Fibroblast of skin of left biceps (primary cell): ENCODE data around the gene TNMD.
"Not testable (repeated sequence)": the region's sequence is repeated elsewhere in the genome, so short reads cannot be mapped to it uniquely, and the experiment has no call there.

Source experiments
- DNase-seq, 2 experiments: peaks; one replicate each; pipeline ENCODE4 v3.0.0-alpha.2; 2013; ENCODE audit warnings: low read depth in 2 of 2

Gene TNMD

GRCh38 chrX:100584611-100585010 lies at the start of gene TNMD:
Gene TNMD, plus strand, starts transcription at chrX:100584936. Its CDS starts 83 bp downstream, at chrX:100585019.
- DNase-seq, result no peak

DNA sequence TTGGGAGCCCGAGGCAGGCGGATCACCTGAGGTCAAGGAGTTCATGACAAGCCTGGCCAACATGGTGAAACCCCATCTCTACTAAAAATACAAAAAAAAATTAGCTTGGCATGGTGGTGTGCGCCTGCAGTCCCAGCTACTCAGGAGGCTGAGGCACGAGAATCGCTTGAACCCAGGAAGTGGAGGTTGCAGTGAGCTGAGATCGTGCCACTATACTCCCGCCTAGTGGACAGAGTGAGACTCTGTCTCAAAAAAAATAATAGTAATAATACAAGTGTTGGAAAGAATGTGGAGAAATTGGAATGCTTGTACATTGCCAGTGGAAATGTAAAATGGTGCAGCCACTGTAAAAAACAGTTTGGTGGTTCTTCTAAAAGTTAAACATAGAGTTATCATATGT lies 19.2 kb upstream of the TNMD start:
- DNase-seq, result not testable (repeated sequence)

GRCh38 chrX:100586747-100587146 lies 2.0 kb downstream of the TNMD start:
- DNase-seq, result no peak

DNA sequence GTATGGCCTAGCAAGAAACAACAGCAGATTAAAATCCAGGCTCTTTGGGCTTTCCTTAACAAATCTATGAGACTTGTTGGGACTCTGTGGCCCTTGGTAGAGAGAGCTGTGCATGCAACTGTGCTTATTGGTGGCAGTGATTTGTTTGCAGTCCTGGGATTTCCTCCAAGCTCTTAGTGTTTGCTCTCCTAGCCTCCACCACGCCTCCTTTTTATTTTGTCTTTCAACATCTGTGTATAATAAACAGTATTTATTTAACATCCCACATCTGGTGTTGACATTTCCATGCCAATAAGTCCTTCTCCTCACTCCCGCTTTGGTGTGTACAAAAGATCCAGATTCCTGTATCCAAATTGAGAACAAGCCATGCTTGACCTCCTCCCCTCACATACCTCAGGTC lies 3.1 kb downstream of the TNMD start:
- no peak for DNase-seq

- no peak for DNase-seq
These were observed 6.7 kb downstream of the TNMD start for GRCh38 chrX:100591256-100592051.

DNA sequence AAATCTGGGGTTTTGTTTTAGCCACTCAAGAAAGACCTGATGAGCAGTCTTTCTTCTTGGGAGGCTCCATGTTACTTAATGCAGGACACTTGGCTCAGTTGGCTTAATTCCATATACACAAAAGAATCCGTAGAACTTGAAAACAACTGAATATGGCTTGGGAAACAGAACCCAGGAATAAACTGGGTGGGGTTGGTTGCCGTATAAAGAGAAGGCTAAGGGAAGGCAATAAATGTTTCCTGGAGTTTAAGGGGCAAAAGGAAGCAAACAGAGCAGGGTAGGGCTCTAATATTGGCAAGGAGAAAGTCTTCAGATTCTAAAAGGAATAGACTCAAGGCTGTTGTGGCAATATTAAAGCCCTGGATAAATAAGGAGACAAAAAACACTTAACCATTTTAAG lies 8.4 kb downstream of the TNMD start:
- DNase-seq, result no peak

- DNase-seq, result no peak
These were observed 8.8 kb downstream of the TNMD start for GRCh38 chrX:100593581-100593980.

DNA sequence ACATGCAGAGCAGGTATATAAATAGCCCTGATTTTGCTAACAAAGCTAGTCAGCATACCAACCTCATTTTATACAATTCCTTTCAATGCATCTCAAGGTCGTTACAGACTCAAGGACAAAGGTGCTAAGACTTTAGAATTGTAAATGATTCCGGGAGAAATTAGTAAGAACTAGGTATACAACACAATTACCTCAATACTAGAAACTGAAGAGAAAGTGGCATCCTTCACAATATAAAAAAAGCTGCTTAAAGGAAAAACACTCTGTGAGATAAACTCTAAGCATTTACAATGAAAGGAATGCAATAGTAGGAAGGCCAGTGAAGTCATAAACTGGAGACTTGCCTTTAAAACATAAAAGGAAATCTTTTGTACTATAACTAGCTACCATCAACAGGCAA lies 11.9 kb downstream of the TNMD start:
- DNase-seq, result no peak

DNA sequence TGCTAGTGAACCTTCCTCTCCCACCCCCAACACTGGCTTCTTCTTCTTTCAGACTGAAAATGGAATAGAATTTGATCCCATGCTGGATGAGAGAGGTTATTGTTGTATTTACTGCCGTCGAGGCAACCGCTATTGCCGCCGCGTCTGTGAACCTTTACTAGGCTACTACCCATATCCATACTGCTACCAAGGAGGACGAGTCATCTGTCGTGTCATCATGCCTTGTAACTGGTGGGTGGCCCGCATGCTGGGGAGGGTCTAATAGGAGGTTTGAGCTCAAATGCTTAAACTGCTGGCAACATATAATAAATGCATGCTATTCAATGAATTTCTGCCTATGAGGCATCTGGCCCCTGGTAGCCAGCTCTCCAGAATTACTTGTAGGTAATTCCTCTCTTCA lies 14.7 kb downstream of the TNMD start:
- no peak for DNase-seq

- DNase-seq, result no peak
These were observed 15.6 kb downstream of the TNMD start for GRCh38 chrX:100600340-100600739.

GRCh38 chrX:100600758-100601157 lies 16.0 kb downstream of the TNMD start:
- no peak for DNase-seq

GRCh38 chrX:100606753-100607152 lies 22.0 kb downstream of the TNMD start:
- no peak for DNase-seq

- no peak for DNase-seq
These were observed 24.9 kb downstream of the TNMD start for GRCh38 chrX:100609591-100609990.

GRCh38 chrX:100611951-100612350 lies 27.2 kb downstream of the TNMD start:
- no peak for DNase-seq

GRCh38 chrX:100615005-100615404 lies 30.3 kb downstream of the TNMD start:
- DNase-seq, result peak in 1 of 2 experiments; percentile 30

DNA sequence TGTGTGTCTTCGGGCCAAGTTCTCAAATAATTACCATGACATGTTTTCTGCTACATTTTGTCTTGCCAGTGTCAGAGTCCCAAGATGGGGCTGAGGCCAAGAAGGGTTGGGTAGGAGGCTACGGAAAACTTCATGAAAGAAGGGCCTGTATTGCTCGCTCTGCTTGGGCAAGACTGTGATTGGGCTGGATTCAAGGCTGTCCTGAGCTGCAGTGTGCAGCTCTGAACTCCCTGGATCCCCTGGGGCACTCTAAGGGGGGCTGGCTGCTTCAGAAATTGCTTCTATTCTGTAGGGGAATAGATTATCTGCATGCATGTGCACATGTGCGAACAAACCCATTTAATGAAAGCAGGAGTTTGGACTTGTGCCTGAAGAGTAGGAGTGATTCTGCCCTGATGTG lies 38.3 kb downstream of the TNMD start:
- no peak for DNase-seq

- no peak for DNase-seq
These were observed 41.3 kb downstream of the TNMD start for GRCh38 chrX:100625985-100626491.

- DNase-seq, result no peak
These were observed 50.3 kb downstream of the TNMD start for GRCh38 chrX:100635040-100635439.

GRCh38 chrX:100635989-100636320 lies 51.2 kb downstream of the TNMD start:
- DNase-seq, result no peak

GRCh38 chrX:100636321-100636991 lies 51.7 kb downstream of the TNMD start, which contains the start of gene TSPAN6:
Gene TSPAN6, minus strand, starts transcription at chrX:100636806. Its CDS starts 112 bp downstream, at chrX:100636694.
- peak; percentile 77 to 82 for DNase-seq

DNA sequence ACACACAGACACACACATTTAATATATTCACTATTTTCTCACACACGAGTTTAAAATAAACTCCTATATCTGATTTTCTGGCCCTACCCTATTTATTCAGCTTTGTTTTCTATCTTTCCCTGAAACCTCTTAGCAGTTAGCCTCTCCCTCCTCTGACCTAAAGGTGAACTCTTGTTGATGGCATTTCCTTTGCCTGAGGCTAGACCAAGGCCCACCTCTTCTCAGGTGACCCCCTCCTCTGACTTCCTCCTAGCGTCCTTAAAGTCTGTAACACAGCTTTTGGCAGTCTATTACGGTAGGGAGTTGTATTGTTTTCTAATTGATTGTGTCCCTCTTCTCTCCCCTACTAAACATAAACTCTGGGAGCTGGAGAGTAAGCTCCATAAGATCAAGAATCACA lies 57.6 kb downstream of the TNMD start:
- DNase-seq, result no peak

DNA sequence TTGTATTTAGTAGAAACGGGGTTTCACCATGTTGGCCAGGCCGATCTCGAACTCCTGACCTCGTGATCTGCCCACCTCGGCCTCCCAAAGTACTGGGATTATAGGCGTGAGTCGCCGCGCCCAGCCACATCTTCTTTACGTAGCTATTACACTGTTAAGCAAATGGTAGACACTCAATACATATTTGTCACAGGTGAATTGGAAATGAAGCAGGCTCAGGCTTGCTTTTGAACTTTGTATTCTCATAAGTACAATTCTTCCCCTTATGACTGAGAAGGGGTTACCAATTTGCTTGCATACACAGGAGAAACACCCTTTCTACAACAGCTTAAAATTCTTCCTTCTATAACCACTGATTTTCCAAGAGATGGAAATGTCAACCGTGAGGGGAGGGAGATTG lies 58.5 kb downstream of the TNMD start:
- no peak for DNase-seq
